ENCODE data around the gene STK17B.

GRCh38 chr2:196174404-196174803 lies 3.0 kb upstream of the STK17B start:
- TF ChIP-seq CTCF (IDR thresholded peaks at IDR 0.05; ENCODE audit: borderline replicate concordance, extremely low read depth, low read length, poor library complexity, severe bottlenecking) = no peak
- TF ChIP-seq EZH2 (IDR thresholded peaks at IDR 0.05; ENCODE audit: borderline replicate concordance, low read depth, low read length, severe bottlenecking) = no peak
